GM21737 (cell line): Measurements from ENCODE around the gene CAPN8.
"Not testable (repeated sequence)": the region's sequence is repeated elsewhere in the genome, so short reads cannot be mapped to it uniquely, and the experiment has no call there.

Experiments used
- ATAC-seq: cut with Tn5 transposase; IDR thresholded peaks from one replicate; pipeline ENCODE4 v1.9.1; 2021; ENCODE audit warnings: mild to moderate bottlenecking, moderate library complexity; ENCODE audit not compliant: unreplicated experiment

The CAPN8 gene

DNA sequence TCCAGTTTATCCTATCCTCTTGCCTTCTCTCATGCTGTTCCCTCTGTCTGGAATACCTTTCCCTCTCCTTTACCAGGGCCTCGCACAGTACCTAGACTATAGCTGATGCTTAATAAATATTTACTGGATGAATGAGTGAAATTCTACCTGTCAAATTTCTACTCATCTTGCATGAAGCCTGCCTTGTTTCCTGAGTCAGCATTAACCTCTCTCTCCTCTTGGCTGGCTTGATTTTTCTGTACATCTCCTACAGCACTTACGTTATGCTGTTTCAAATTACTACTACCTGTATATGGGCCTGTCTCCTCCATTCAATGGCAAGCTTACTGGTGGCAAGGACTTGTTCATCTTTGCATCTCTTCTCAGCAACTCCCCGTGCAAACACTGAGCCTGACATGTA, 130.8 kb downstream of the CAPN8 start:
- ATAC-seq, result no peak

GRCh38 chr1:223533708-223534107, 131.8 kb downstream of the CAPN8 start:
- ATAC-seq, result no peak

- no peak for ATAC-seq
These were observed 133.7 kb downstream of the CAPN8 start for GRCh38 chr1:223531742-223532341.

DNA sequence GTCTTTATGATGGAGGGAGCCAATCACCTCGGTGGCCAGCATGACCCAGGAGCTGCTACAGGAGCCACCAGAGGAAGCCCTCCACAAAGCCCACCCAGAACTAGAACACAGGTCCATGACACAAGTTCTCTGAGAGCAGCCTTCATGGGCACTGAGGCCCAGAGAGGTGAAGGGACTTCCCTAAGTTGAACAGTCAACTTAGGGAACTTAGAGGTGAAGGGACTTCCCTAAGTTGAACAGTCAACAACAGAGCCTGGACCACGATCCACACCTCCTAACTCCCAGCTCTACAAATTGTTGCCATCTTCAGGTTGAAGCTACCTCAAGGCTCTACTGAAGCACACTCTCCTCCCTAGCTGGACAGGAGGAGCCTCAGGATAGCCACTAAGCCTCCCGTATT, 139.5 kb downstream of the CAPN8 start:
- ATAC-seq, result no peak

DNA sequence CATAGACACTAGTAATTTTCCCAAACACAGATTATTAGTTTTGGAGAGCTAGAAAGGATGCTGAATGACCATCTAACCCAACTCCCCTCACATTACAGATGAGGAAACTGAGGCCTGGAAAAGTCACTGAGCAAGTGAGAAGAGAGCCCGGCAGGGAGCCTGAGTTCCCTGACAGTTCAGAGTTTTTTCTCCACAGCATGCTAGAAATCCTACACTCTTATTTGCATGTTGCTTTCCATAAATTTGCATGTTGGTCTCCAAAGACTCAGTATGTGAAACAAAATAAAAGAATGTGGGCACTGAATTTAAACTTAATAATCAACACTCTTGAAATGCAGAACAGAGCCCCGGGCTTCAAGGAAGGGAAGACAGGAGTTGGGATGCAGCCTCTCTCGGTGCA, 140.0 kb downstream of the CAPN8 start:
- no peak for ATAC-seq

GRCh38 chr1:223524930-223525451, 140.5 kb downstream of the CAPN8 start:
- no peak for ATAC-seq

DNA sequence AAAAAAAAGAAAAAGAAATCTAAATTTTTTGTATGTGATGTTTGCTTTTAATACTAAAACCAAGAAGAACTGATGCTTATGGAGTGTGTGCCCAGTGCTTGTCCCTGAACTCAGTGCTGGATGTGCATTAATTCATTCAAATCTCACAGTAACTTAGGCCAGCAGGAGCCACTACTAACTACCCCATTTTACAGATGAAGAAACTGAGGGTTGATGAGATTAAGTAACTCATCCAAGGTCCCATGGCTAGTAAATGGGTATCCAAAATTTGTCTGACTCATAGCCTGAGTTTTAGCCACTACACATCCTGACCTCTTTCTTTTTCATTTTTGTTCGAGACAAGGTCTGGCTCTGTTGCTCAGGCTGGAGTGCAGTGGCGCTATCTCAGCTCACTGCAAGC, 144.4 kb downstream of the CAPN8 start:
- no peak for ATAC-seq

DNA sequence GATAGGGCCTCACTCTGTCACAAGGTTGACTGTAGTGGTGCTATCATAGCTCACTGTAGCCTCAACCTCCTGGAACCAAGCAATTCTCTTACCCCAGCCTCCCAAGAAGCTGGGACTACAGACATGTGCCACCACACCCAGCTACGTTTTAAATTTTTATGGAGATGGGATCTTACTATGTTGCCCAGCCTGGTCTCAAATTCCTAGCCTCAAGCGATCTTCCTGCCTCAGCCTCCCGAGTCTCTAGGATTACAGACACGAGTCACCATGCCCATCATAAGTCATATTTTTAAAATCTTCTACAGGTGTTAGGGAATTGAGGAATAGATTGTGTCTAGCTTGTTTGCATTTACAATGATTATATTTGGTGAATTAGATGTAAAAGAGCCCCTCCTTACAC, 145.3 kb downstream of the CAPN8 start:
- ATAC-seq, result no peak

DNA sequence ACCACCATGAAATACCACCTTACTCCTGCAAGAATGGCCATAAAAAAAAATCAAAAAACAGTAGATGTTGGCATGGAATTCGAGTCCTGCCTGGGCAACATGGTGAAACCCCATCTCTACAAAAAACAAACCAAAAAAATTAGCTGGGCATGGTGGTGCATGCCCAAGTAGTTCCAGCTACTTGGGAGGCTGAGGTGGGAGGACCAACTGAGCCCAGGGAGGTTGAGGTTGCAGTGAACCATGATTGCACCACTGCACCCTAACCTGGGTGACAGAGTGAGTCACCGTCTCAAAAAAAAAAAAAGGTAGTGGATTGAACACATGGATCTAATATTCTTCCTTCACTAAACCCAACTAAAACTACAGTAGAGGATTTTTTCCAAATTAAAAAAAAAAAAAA, 146.4 kb downstream of the CAPN8 start:
- no peak for ATAC-seq

GRCh38 chr1:223518553-223518952, 146.9 kb downstream of the CAPN8 start:
- not testable (repeated sequence) for ATAC-seq

GRCh38 chr1:223515926-223516325, 149.6 kb downstream of the CAPN8 start:
- no peak for ATAC-seq

GRCh38 chr1:223515421-223515820, 150.1 kb downstream of the CAPN8 start:
- ATAC-seq, result no peak

DNA sequence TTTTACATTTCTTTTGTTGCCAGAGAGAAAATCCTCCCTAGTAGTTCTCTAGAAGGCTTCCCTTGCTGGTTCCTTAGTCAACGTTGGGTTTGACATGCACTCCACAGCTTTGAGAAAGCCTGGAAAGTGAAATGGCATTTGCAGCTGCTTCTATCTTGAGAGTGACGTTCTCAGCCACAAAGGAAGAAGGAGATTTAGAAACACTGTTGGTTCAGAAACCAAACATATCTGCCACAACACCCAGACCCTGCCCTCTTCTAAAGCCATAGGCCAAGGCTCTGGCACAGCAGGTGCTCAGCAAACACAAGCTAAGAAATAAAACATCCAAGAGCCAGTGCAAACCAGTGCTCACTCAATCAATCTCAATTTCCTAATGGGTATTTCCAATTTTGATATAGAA, 150.9 kb downstream of the CAPN8 start:
- ATAC-seq, result no peak

GRCh38 chr1:223513309-223513708, 152.2 kb downstream of the CAPN8 start:
- ATAC-seq, result no peak

- ATAC-seq, result no peak
These were observed 153.4 kb downstream of the CAPN8 start for GRCh38 chr1:223512057-223512456.

DNA sequence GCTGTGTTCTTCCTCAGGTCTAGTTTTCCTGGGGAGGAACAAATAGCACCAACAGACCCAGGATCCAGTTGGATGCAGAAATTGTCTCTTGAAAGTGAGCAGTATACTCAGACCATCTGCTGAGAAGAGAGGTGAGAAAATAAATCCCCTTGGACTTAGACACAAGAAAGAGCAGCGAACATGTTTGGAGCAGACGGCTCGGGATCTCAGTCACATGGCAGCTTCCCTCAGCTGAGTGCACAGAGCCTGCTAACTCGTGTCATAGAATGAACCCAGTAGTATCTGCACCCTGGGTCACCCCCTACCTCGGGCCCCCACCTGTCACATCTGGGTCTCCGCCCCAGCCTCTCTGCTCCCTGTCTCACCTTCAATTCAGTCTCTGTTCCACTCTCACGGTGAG, 156.7 kb downstream of the CAPN8 start:
- no peak for ATAC-seq

DNA sequence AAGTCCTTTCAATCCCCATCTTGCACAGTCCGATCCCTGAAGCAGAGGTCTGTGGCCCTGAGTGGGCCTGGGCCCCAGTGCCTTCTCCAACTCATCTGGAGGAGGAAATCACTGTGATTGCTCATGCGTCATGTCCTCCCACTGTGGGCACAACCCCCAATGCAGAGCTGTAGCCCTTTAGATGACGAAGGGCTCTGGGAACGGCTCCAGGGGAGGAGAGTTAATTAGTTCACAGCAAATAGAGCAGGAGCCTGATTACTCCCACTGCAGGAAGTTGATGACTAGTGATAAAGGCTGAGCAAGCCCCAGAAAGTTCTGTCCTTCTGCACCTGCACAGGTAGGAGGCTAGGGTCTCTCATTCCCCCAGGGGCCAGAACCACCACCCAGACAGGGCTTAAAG, 160.8 kb downstream of the CAPN8 start:
- ATAC-seq, result no peak

DNA sequence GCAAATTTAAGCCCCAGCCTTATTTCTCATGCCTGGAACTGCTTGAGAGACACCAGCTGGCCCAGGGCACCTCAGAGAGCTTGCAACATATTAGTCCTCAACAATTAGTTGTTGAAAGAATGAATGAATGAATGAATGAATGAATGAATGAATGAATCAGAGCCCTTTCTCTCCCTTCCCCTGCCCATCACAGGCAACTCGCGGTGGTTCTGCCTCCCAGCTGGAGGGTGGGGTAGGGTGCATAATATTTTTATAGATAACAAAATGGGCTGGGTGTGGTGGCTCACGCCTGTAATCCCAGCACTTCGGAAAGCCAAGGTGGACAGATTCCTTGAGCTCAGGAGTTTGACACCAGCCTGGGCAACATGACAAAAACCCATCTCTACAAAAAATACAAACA, 162.2 kb downstream of the CAPN8 start:
- ATAC-seq, result no peak

- no peak for ATAC-seq
These were observed 164.7 kb downstream of the CAPN8 start for GRCh38 chr1:223500560-223501425.

DNA sequence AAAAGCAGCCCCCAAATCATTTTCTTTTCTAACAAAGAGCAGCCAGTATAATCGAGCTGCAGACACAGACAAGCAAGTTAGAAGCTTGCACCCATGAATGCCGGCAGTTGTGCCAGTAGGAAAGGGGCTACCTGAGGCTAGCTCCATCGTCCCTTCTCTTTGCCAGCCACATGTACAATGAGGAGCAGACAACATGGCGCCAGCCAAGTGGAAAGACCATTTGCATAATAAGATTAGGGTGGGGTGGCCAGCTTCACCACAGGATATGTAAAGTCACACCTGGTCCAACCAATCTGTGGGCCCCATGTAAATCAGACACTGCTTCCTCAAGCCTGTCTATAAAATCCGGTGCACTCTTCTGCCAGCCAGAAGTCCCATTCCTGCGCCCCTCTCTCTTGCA, 168.6 kb downstream of the CAPN8 start:
- no peak for ATAC-seq

DNA sequence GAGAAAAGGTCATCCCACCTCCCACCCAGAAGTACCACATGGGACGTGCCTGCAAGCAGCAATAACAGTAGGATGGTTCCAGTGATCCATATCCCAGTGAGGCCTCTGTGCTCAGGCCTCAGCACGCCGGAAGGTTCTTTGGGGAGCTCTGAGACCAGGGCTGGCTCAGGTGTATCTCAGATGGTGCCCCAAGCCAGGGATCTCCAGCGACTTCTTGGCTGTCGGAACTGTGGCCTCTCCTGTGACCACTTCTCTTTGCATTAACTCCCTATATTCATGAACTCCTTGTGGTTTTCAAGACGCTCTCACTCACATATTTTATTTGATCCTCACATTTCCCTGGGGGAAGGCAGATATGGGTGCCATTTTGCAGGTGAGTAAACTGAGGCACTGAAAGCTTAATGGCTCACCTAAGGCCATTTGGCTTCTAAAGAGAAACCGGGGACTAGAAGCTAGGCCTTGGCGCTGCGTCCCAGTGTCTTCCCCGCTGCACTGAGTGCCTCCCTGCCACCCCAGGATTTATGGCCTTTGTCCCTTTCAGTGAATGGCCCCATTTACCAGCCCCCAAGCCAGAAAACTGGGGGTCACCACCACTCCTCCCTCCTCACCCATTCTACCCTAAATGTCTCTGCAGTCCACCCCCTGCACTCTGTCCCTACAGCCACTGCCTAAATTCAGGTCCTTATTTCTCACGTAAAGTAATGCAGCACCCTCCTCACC, 170.4 kb downstream of the CAPN8 start:
- ATAC-seq, result no peak

- ATAC-seq, result no peak
These were observed 173.5 kb downstream of the CAPN8 start for GRCh38 chr1:223492044-223492443.
